GM23338 (cell line): ENCODE results near the gene RASGRF2. TPM values are rescaled to one million over a fixed set of nuclear protein-coding genes. Genes with fewer than 3 reads are reported as not detected.
"Not testable (repeated sequence)": the region's sequence is repeated elsewhere in the genome, so short reads cannot be mapped to it uniquely, and the experiment has no call there.

Source experiments
- ATAC-seq: fragments of 200-7000 bp; cut with Tn5 transposase; 3 replicates; pipeline ENCODE4 v1.9.1; 2020
- DNase-seq: peaks from one replicate; pipeline ENCODE4 v3.0.0-alpha.2; 2015; ENCODE audit warnings: low spot score
- H2AFZ ChIP-seq: fragments of 200-600 bp; sonication (generic); 2 replicates; pipeline ENCODE4 v1.8.0; 2016; ENCODE audit warnings: antibody characterized with exemption, mild to moderate bottlenecking, moderate library complexity
- H3F3A ChIP-seq: fragments of 200-600 bp; sonication (generic); replicated peaks from 2 replicates; pipeline ENCODE4 v1.8.0; 2017; ENCODE audit warnings: antibody characterized with exemption, mixed run types, low read depth
- H3K27ac ChIP-seq: fragments of 200-600 bp; sonication (generic); 2 replicates; pipeline ENCODE4 v1.6.1; 2016; ENCODE audit warnings: low read depth
- H3K27me3 ChIP-seq: fragments of 200-600 bp; sonication (generic); 2 replicates; pipeline ENCODE4 v1.8.0; 2016; ENCODE audit warnings: mild to moderate bottlenecking, mixed run types, moderate library complexity; ENCODE audit not compliant: insufficient read depth
- H3K36me3 ChIP-seq: fragments of 200-600 bp; sonication (generic); 2 replicates; pipeline ENCODE4 v1.8.0; 2016; ENCODE audit warnings: mild to moderate bottlenecking; ENCODE audit not compliant: insufficient read depth
- H3K4me1 ChIP-seq: fragments of 200-600 bp; sonication (generic); 2 replicates; pipeline ENCODE4 v1.8.0; 2016; ENCODE audit warnings: mild to moderate bottlenecking, moderate library complexity; ENCODE audit not compliant: insufficient read depth
- H3K4me2 ChIP-seq: fragments of 200-600 bp; sonication (generic); 2 replicates; pipeline ENCODE4 v1.7.1; 2017; ENCODE audit warnings: mixed run types
- H3K4me3 ChIP-seq: fragments of 200-600 bp; sonication (generic); 2 replicates; pipeline ENCODE4 v1.6.1; 2016; ENCODE audit warnings: mixed run types
- H3K79me2 ChIP-seq: fragments of 200-600 bp; sonication (generic); replicated peaks from 2 replicates; pipeline ENCODE4 v1.8.0; 2017; ENCODE audit warnings: mild to moderate bottlenecking; ENCODE audit not compliant: insufficient read depth
- H3K9me2 ChIP-seq: fragments of 200-600 bp; sonication (generic); 2 replicates; pipeline ENCODE4 v1.8.0; 2017; ENCODE audit not compliant: insufficient read depth
- H4K20me1 ChIP-seq: fragments of 200-600 bp; sonication (generic); replicated peaks from 2 replicates; pipeline ENCODE4 v1.8.0; 2017; ENCODE audit warnings: mild to moderate bottlenecking; ENCODE audit not compliant: insufficient read depth
- H3K27ac Mint-ChIP-seq: 2 replicates; pipeline ENCODE4 v1.8.0; 2020; ENCODE audit warnings: inconsistent platforms, mild to moderate bottlenecking, moderate library complexity, mixed read lengths
- H3K27me3 Mint-ChIP-seq: 3 replicates; pipeline ENCODE4 v1.8.0; 2022; ENCODE audit warnings: low read depth, mild to moderate bottlenecking, moderate library complexity, mixed read lengths, inconsistent platforms; ENCODE audit not compliant: insufficient read depth, poor library complexity
- H3K36me3 Mint-ChIP-seq: 3 replicates; pipeline ENCODE4 v1.8.0; 2021; ENCODE audit warnings: low read depth, mild to moderate bottlenecking, inconsistent platforms, moderate library complexity, mixed read lengths
- H3K4me1 Mint-ChIP-seq: 3 replicates; pipeline ENCODE4 v1.8.0; 2020; ENCODE audit warnings: mild to moderate bottlenecking, inconsistent platforms, mixed read lengths
- H3K4me3 Mint-ChIP-seq: 3 replicates; pipeline ENCODE4 v1.8.0; 2021; ENCODE audit warnings: moderate library complexity, mild to moderate bottlenecking, inconsistent platforms, mixed read lengths
- H3K9me3 Mint-ChIP-seq: 3 replicates; pipeline ENCODE4 v1.8.0; 2020; ENCODE audit warnings: moderate library complexity, mild to moderate bottlenecking, inconsistent platforms, mixed read lengths
- JUNB ChIP-seq: IDR thresholded peaks from one replicate; pipeline ENCODE4 v1.6.1; 2016; ENCODE audit warnings: antibody characterized with exemption; ENCODE audit not compliant: unreplicated experiment
- POLR2AphosphoS5 ChIP-seq: IDR thresholded peaks from 2 replicates; pipeline ENCODE4 v1.6.1; 2016; ENCODE audit warnings: antibody characterized with exemption, low read depth
- STAT1 ChIP-seq: IDR thresholded peaks from one replicate; pipeline ENCODE4 v1.6.1; 2016; ENCODE audit warnings: antibody characterized with exemption; ENCODE audit not compliant: unreplicated experiment
- ZNF114 ChIP-seq: fragments of 250-450 bp; sonication (Bioruptor Pico); IDR thresholded peaks from 2 replicates; pipeline ENCODE4 v1.5.0; 2020; ENCODE audit warnings: mild to moderate bottlenecking, moderate library complexity
- ZNF462 ChIP-seq: fragments of 250-450 bp; sonication (Bioruptor Pico); IDR thresholded peaks from 2 replicates; pipeline ENCODE4 v1.5.0; 2020; ENCODE audit warnings: mild to moderate bottlenecking, moderate library complexity
- polyA plus RNA-seq: library from polyadenylated mRNA; unstranded; fragments of >200 nt; fragmentation: Nextera tagmentation; extraction: Ambion mirVana; gene quantifications from 2 replicates; pipeline ENCODE4 v1.2.1, GENCODE V29; 2016
- total RNA-seq: library from RNA; depleted of rRNA; stranded (reverse); fragments of >200 nt; shearing (Covaris generic); gene quantifications from 2 replicates; pipeline ENCODE4 v1.2.3, GENCODE V29; 2014

The RASGRF2 gene
- total and polyA plus RNA-seq, 2 experiments from 2014 or later: 5.0 to 19.2 TPM

- H3K27me3 ChIP-seq, H3K4me3 ChIP-seq, H3K4me1 Mint-ChIP-seq, H3K27ac ChIP-seq, H3K4me1 ChIP-seq, ATAC-seq, H3K4me3 Mint-ChIP-seq, H3K79me2 ChIP-seq, H4K20me1 ChIP-seq, DNase-seq, H3K36me3 ChIP-seq, H3K27me3 Mint-ChIP-seq, H3K27ac Mint-ChIP-seq, H3F3A ChIP-seq, H3K9me2 ChIP-seq, H3K4me2 ChIP-seq, H2AFZ ChIP-seq: not testable (repeated sequence)
- H3K9me3 Mint-ChIP-seq: peaks cover 42% of the 10 kb centered on the region
- peaks cover 30% of the 10 kb centered on the region for H3K36me3 Mint-ChIP-seq
These were observed 68.7 kb downstream of the RASGRF2 start for GRCh38 chr5:81028888-81029287.

- H3K36me3 ChIP-seq, H3K9me2 ChIP-seq: not testable (repeated sequence)
These were observed 69.6 kb downstream of the RASGRF2 start for GRCh38 chr5:81029736-81030135.

GRCh38 chr5:81030236-81031034, 70.3 kb downstream of the RASGRF2 start:
- not testable (repeated sequence) for H3K27ac ChIP-seq, H2AFZ ChIP-seq

More at GRCh38 chr5:81029736-81030135, 69.6 kb downstream of the RASGRF2 start:
- H3K79me2 ChIP-seq, H3F3A ChIP-seq, H2AFZ ChIP-seq, H3K4me2 ChIP-seq, H3K27me3 ChIP-seq, H4K20me1 ChIP-seq, H3K4me1 Mint-ChIP-seq, H3K4me3 Mint-ChIP-seq, H3K27ac ChIP-seq, H3K27me3 Mint-ChIP-seq, H3K4me3 ChIP-seq, DNase-seq, H3K27ac Mint-ChIP-seq, H3K4me1 ChIP-seq, ATAC-seq: not testable (repeated sequence)
- peaks cover 30% of the 10 kb centered on the region for H3K36me3 Mint-ChIP-seq
- peaks cover 44% of the 10 kb centered on the region for H3K9me3 Mint-ChIP-seq

DNA sequence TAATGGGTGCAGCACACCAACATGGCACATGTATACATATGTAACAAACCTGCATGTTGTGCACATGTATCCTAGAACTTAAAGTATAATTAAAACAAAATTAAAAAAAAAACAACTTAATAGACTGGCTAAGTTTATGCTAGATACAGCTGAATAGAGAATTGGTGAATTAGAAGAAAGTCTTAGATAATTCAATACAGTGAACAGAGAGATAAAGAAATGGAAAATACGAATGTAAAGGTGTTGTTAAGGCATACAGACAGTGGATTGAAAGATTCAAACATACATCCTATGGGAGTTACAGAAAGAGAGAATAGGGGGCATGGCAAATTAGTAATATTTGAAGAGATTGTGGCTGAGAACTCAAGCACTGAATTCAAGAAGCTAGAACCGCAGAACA, 75.4 kb downstream of the RASGRF2 start:
- ATAC-seq: no peak
- Histone ChIP-seq H3K36me3 (no peaks in the 10 kb centered on the region; the same call in 1 of the 2 replicates), H3F3A (no peaks in the 10 kb centered on the region), H3K27ac (no peak overlapping the region), H3K4me2 (no peak overlapping the region), H3K79me2 (peaks cover 6% of the 10 kb centered on the region; the same call in 1 of the 2 replicates), H4K20me1 (no peaks in the 10 kb centered on the region), H3K4me3 (no peak overlapping the region), H3K4me1 (no peaks in the 10 kb centered on the region), H2AFZ (no peak overlapping the region), H3K27me3 (no peaks in the 10 kb centered on the region), H3K9me2 (no peaks in the 10 kb centered on the region; the same call in 1 of the 2 replicates)
- H3K27me3 Mint-ChIP-seq: no peaks in the 10 kb centered on the region
- no peak overlapping the region for H3K4me3 Mint-ChIP-seq
- peaks cover 4% of the 10 kb centered on the region; the same call in 1 of the 3 replicates for H3K4me1 Mint-ChIP-seq
- peaks cover 27% of the 10 kb centered on the region for H3K9me3 Mint-ChIP-seq
- DNase-seq: no peak
- no peak overlapping the region for H3K27ac Mint-ChIP-seq
- peaks cover 6% of the 10 kb centered on the region; the same call in 2 of the 3 replicates for H3K36me3 Mint-ChIP-seq
- TF ChIP-seq POLR2AphosphoS5 (no peak), ZNF114 (CRISPR knock-in tag) (no peak), JUNB (no peak), STAT1 (no peak), ZNF462 (CRISPR knock-in tag) (no peak)

More at GRCh38 chr5:81030236-81031034, 70.3 kb downstream of the RASGRF2 start:
- H3K4me1 ChIP-seq, H3K4me3 ChIP-seq, H3K27me3 ChIP-seq, DNase-seq, H3K9me2 ChIP-seq, H3K27me3 Mint-ChIP-seq, H3K4me1 Mint-ChIP-seq, H4K20me1 ChIP-seq, H3F3A ChIP-seq, H3K4me2 ChIP-seq, H3K4me3 Mint-ChIP-seq, ATAC-seq, H3K36me3 ChIP-seq, H3K27ac Mint-ChIP-seq, H3K79me2 ChIP-seq: not testable (repeated sequence)
- Mint-ChIP-seq H3K9me3 (peaks cover 49% of the 10 kb centered on the region), H3K36me3 (peaks cover 30% of the 10 kb centered on the region)
